CD4-positive, alpha-beta T cell treated with Interleukin-21 for 1 hour (primary cell): Measurements from ENCODE around the gene ZNF439.
"Not testable (repeated sequence)": the region's sequence is repeated elsewhere in the genome, so short reads cannot be mapped to it uniquely, and the experiment has no call there.

Experiments used
- DNase-seq: peaks from one replicate; pipeline ENCODE4 v3.0.0-alpha.2; 2020

Gene ZNF439

GRCh38 chr19:11848594-11849469, at the start of gene ZNF439:
TSS of gene ZNF439 (plus strand) at chr19:11848726. CDS start at chr19:11848868, 142 bp downstream.
- peak; percentile 90 for DNase-seq

- no peak for DNase-seq
Measured at GRCh38 chr19:11806354-11807098, 42.0 kb upstream of the ZNF439 start.

DNA sequence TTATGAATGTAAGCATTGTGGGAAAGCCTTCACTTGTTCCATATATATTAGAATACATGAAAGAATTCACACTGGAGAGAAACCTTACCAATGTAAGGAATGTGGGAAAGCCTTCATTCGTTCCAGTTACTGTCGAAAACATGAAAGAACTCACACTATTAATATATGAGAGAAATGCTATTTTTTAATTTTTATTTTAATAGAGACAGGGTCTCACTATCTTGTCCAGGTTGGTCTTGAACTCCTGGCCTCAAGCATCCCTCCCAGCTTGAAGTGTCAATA, 41.5 kb upstream of the ZNF439 start:
- no peak for DNase-seq

DNA sequence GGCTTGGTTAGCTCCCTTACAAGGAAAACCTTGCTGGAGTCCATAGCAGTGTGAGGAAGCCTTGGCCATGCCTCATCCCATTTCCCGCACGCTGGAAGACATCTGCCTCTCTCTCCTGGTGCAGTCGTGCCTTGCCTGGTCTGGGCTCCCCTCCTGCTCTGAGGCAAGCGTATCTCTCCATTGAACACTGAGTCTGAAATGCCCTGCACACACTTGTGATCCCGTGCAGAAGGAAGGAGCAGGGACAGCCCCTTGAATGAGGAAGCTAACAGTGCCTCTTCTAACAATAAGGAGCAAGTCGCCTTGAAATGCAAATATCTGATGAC, 34.9 kb upstream of the ZNF439 start:
- no peak for DNase-seq

- peak; percentile 85 for DNase-seq
Measured at GRCh38 chr19:11814029-11814699, 34.4 kb upstream of the ZNF439 start, which contains the start of gene ZNF440. TSS of gene ZNF440 (plus strand) at chr19:11814273. CDS start at chr19:11814448, 175 bp downstream.

GRCh38 chr19:11814700-11815035, 33.9 kb upstream of the ZNF439 start:
- no peak for DNase-seq

DNA sequence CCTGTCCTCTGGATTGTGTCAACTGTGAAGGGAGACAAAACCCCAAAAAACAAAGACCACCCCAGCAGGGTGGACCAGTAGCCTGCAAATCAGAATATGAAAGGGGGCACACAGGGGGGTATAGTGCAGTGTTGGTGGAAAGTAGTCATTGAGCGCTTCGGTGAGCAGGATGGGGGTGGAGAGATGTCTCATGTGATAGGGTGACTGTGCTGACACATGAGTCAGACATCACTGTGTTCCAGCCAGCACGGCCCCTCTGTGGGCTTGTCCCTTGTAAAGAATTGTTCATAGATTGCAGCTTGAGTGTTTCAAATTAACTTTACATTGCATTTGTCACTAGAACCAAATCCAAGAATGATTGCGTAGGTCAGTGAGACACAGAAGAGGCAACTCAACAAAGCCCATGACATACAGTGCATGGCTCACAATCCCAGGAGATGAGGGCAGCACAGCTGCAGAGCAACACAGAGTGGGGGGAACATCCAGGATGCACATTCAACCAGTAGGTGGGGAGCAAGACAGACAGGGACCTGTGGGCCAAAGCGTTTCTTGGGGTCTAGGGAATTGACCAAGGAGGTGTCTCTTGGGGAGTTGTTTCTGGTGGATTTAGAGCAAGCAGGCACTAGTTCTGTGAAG, 26.9 kb upstream of the ZNF439 start:
- no peak for DNase-seq

GRCh38 chr19:11828957-11829876, 19.3 kb upstream of the ZNF439 start:
- DNase-seq: not testable (repeated sequence)

- no peak for DNase-seq
Measured at GRCh38 chr19:11832253-11832912, 16.1 kb upstream of the ZNF439 start.

DNA sequence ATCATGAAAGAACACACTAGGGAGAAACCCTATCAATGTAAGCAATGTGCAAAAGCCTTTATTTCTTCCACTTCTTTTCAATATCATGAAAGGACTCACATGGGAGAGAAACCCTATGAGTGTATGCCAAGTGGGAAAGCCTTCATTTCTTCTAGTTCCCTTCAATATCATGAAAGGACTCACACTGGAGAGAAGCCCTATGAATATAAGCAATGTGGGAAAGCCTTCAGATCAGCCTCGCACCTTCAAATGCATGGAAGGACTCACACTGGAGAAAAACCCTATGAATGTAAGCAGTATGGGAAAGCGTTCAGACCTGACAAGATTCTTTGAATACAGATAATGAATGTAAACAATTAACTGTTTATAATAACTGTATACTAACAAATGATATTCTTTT, 15.0 kb upstream of the ZNF439 start:
- DNase-seq: no peak

DNA sequence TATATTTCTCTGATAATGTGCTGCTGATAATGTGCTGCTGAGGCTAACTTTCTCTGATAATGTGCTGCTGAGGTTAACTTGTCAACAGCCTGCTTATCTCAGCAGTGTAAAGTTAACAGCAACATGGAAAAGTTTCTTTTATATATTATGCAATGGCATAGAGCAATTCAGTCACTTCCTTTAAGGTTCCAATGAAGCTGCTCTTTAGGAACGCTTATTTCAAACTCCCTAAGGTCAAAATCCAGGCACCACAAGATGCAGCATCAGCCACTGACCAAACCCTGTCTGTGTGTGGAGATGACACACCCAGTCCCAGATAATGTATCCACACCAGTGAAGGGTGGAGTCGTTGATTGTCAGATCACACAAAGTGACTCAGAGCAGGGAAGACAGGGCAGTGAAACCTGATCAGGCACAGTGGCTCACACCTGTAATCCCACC, 12.9 kb upstream of the ZNF439 start:
- DNase-seq: not testable (repeated sequence)

GRCh38 chr19:11843722-11844121, 4.8 kb upstream of the ZNF439 start:
- DNase-seq: no peak

DNA sequence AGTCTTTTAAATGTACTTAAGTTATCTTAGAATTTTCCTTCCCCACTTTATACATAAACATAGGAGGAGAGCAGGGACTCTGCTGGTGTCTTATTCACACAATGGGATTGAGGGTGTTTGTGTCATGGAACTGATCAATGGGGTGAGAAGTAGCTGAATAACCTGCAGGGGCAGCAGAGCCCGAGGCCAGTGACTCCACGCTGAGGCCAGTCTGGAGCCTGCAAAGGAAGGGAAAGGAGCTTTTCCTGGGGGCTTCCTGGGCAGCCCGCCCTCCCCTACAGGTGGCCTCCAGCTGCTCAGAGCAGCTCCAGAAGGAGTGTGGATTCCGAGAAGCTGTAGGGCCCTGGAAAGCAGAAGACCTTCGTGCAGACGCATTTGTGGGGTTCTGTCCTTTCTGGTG, 911 bp upstream of the ZNF439 start:
- DNase-seq: not testable (repeated sequence)

GRCh38 chr19:11848200-11848593, 329 bp upstream of the ZNF439 start:
- DNase-seq: no peak

GRCh38 chr19:11850289-11850688, 1.8 kb downstream of the ZNF439 start:
- DNase-seq: not testable (repeated sequence)

DNA sequence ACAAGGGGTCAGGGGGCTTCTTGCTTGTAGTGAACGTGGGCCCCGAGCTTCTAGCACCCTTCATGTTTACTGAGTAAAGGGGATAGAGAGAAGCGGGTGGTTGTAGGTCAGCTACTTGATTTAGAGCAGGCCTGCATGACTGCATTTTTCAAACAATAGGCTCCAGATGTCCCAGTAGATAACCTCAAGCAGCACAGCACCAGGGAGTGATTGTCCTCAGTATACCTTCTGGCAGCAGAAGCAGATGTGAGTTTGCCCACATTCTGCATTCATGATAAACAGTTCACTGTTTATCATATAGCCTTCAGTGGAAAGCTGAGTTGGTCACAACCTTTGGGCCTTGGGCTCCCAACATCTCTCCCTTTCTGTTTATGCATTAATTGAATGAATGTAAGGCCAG, 4.8 kb downstream of the ZNF439 start:
- DNase-seq: no peak

DNA sequence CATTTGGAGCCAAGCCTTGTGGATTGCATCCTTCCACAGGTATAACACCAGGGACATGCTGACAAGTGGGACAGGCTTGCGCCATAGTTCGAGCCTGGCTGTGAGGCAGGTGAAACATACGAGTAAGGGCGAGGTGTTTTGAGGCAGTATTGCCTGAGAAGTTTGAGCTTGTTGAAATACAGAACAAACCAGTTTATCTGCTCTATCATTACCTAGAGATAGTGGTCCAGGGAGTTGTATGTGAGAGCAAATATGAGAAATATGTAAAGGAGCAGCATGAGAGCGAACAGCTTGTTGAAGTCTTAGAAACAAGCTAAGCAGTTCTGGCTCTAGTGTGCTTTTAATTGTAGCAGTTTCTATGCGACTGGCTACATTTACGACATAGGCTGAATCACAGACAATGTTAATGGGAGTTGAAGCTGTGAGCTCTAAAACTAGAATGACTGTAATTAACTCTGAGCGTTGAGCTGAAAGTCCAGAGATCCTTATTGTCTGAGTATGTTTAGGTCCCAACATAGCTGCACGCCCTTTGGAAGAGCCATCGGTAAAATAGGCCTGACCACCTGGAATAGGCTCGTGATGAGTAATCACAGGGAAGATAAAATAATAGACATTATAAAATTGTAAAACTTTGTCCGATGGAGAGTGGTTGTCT, 8.2 kb downstream of the ZNF439 start:
- DNase-seq: no peak

- DNase-seq: no peak
Measured at GRCh38 chr19:11860721-11861120, 12.2 kb downstream of the ZNF439 start.

GRCh38 chr19:11861301-11861700, 12.8 kb downstream of the ZNF439 start:
- no peak for DNase-seq

DNA sequence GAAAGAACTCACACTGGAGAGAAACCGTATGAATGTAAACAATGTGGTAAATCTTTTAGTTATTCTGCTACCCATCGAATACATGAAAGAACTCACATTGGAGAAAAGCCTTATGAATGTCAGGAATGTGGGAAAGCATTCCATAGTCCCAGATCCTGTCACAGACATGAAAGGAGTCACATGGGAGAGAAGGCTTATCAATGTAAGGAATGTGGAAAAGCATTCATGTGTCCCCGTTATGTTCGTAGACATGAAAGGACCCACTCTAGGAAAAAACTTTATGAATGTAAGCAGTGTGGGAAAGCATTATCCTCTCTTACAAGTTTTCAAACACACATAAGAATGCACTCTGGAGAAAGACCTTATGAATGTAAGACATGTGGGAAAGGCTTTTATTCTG, 19.2 kb downstream of the ZNF439 start:
- not testable (repeated sequence) for DNase-seq

DNA sequence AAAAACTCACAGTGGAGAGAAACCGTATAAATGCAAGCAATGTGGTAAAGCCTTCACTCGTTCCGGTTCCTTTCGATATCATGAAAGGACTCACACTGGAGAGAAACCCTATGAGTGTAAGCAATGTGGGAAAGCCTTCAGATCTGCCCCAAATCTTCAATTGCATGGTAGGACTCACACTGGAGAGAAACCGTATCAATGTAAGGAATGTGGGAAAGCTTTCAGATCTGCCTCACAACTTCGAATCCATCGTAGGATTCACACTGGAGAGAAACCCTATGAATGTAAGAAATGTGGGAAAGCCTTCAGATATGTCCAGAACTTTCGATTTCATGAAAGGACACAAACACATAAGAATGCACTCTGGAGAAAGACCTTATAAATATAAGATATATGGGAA, 19.7 kb downstream of the ZNF439 start:
- DNase-seq: no peak
